ENCODE data around the gene GLRA1. TPM values are rescaled to one million over a fixed set of nuclear protein-coding genes. Genes with fewer than 3 reads are reported as not detected.

Gene GLRA1
- polyA plus RNA-seq, 1 donor (not counting 4 experiments of a cell fraction or from before 2014, with no cell fraction given), result not detected

GRCh38 chr5:151772846-151773561, 151.6 kb downstream of the GLRA1 start:
- no peak for DNase-seq (ENCODE audit: low read depth, low spot score)

More at GRCh38 chr5:151772846-151773561, 151.6 kb downstream of the GLRA1 start:
- peak overlapping the region; percentile 97 for H3K9ac ChIP-seq (ENCODE audit: control insufficient read depth, extremely low read depth, insufficient read depth, low read length)
- H3K9me3 ChIP-seq (ENCODE audit: control insufficient read depth, low read depth, low read length), result no peaks in the 10 kb centered on the region
- H3K27me3 ChIP-seq (ENCODE audit: control insufficient read depth, extremely low read depth, insufficient read depth, low read length), result no peaks in the 10 kb centered on the region
- peaks cover 64% of the 10 kb centered on the region for H3K79me2 ChIP-seq (ENCODE audit: control insufficient read depth, insufficient read depth, low read length)
- FAIRE-seq, result no peak
- no peaks in the 10 kb centered on the region for H3K9me1 ChIP-seq (ENCODE audit: control insufficient read depth, extremely low read depth, insufficient read depth, low read length)
- dilution Hi-C loops (cut with MboI; ENCODE audit: extremely low pct_ligation_motif_present, low sequenced_read_pairs), result no loop called here
- H3K36me3 ChIP-seq (ENCODE audit: control insufficient read depth in 2 of 2, extremely low read depth in 1 of 2, insufficient read depth in 2 of 2, low read length in 2 of 2), result peaks cover 2 to 19% of the 10 kb centered on the region in 2 experiments
- H3K4me3 ChIP-seq (ENCODE audit: control insufficient read depth in 2 of 3, extremely low read depth in 1 of 3, insufficient read depth in 2 of 3, low read depth in 1 of 3, low read length in 3 of 3), result peak overlapping the region; percentile 94 to 99 (median 99)
- peaks cover 50% of the 10 kb centered on the region for H4K20me1 ChIP-seq (ENCODE audit: control insufficient read depth, extremely low read depth, insufficient read depth, low read length)
- peak overlapping the region; percentile 85 for H3K4me2 ChIP-seq (ENCODE audit: control insufficient read depth, extremely low read depth, insufficient read depth, low read depth, low read length)
- H2AFZ ChIP-seq (ENCODE audit: control insufficient read depth, low read length), result no peak overlapping the region
- peaks cover 24% of the 10 kb centered on the region for H3K4me1 ChIP-seq (ENCODE audit: control insufficient read depth, extremely low read depth, insufficient read depth, low read length)
- peak overlapping the region; percentile 90 for H3K27ac ChIP-seq (ENCODE audit: control insufficient read depth, insufficient read depth, low read length)
- TF ChIP-seq EZH2 (IDR thresholded peaks at IDR 0.05; ENCODE audit: low read length) (no peak), CTCF (optimal IDR thresholded peaks at IDR 0.05 in 1 of 3, IDR thresholded peaks at IDR 0.05 in 1 of 3, conservative IDR thresholded peaks at IDR 0.05 in 1 of 3; ENCODE audit: extremely low read depth in 1 of 3, insufficient read depth in 2 of 3, low read length in 3 of 3) (no peak)

Small RNAs within 50 kb of the gene (small RNA-seq; reads per million reads assigned to genes)
- gene RNA5SP198 (ENCODE audit: insufficient read length in 3 of 3, low read depth in 3 of 3, low replicate concordance in 1 of 3), result 0 to 0.67 (median 0) reads per million in 3 experiments

Other genes starting within 250 kb of the GLRA1 start
- 289 to 702 TPM (median 397 TPM) in 3 replicates for gene SPARC, start 237.9 kb downstream of the GLRA1 start, polyA plus RNA-seq
- gene ATOX1, start 166.2 kb downstream of the GLRA1 start, polyA plus RNA-seq, result 173 to 414 TPM (median 199 TPM) in 3 replicates
- gene G3BP1, start 152.9 kb downstream of the GLRA1 start, polyA plus RNA-seq, result 93.5 to 137 TPM (median 115 TPM) in 3 replicates